ENCODE measurements around the gene CBX1. TPM values are rescaled to one million over a fixed set of nuclear protein-coding genes. Genes with fewer than 3 reads are reported as not detected.
A peak's percentile ranks its signal among the peaks of the same experiment; 100 is the strongest.

Gene CBX1
- total and polyA plus RNA-seq, 5 donors: 29.2 to 37.9 (median 33.2) TPM

- no peaks in the 10 kb centered on the region for H3K9me3 ChIP-seq (ENCODE audit: control insufficient read depth, low read length)
- no peaks in the 10 kb centered on the region for H3K27me3 ChIP-seq (ENCODE audit: control insufficient read depth, insufficient read depth)
- under 1% methylated on average over 56 of the region's 56 CpGs for WGBS
- intact Hi-C loops (cut with DNase I): loop anchor here in 3 of 4 donors (2.0 to 10.0 kb wide), 6 partner anchors 47 to 590 kb away; partner anchors contain the start of genes CBX1 (in 1 of the 3), HOXB7 (in 1 of the 3), HOXB8 (in 1 of the 3) and SNX11 (in 1 of the 3)
- peak; percentile 92 for ATAC-seq
- H3K27ac ChIP-seq (ENCODE audit: low read length): peak overlapping the region; percentile 59
- peak overlapping the region; percentile 30 for H3K4me3 ChIP-seq (ENCODE audit: low read length)
- peak; percentile 98 to 100 (median 99) for DNase-seq
- peaks cover 6% of the 10 kb centered on the region for H3K4me1 ChIP-seq (ENCODE audit: control insufficient read depth, insufficient read depth, low read length)
Measured at GRCh38 chr17:48025040-48025903, 76.0 kb downstream of the CBX1 start.

- peak; percentile 69 to 88 (median 82) for DNase-seq
- under 1% methylated on average over 54 of the region's 54 CpGs for WGBS
- Histone ChIP-seq H3K4me3 (ENCODE audit: low read length) (peak overlapping the region; percentile 13), H3K9me3 (ENCODE audit: control insufficient read depth, low read length) (no peaks in the 10 kb centered on the region), H3K4me1 (ENCODE audit: control insufficient read depth, insufficient read depth, low read length) (peaks cover 6% of the 10 kb centered on the region), H3K27ac (ENCODE audit: low read length) (peak overlapping the region; percentile 2), H3K27me3 (ENCODE audit: control insufficient read depth, insufficient read depth) (no peaks in the 10 kb centered on the region)
- intact Hi-C loops (cut with DNase I): loop anchor here in 3 of 4 donors (2.0 to 10.0 kb wide), 6 partner anchors 48 to 590 kb away; partner anchors contain the start of genes CBX1 (in 1 of the 3), HOXB7 (in 1 of the 3), HOXB8 (in 1 of the 3) and SNX11 (in 1 of the 3)
- ATAC-seq: peak; percentile 12 to 36
Measured at GRCh38 chr17:48024149-48025039, 76.9 kb downstream of the CBX1 start.

- intact Hi-C loops (cut with DNase I): loop anchor here in 3 of 4 donors (2.0 to 10.0 kb wide), 3 partner anchors 81 to 591 kb away; partner anchors contain the start of genes CBX1 (in 1 of the 3), HOXB7 (in 1 of the 3), HOXB8 (in 1 of the 3) and SNX11 (in 1 of the 3)
- H3K27me3 ChIP-seq (ENCODE audit: control insufficient read depth, insufficient read depth): no peaks in the 10 kb centered on the region
- H3K4me1 ChIP-seq (ENCODE audit: control insufficient read depth, insufficient read depth, low read length): peaks cover 6% of the 10 kb centered on the region
- WGBS: under 1% methylated on average over 54 of the region's 54 CpGs
- H3K4me3 ChIP-seq (ENCODE audit: low read length): peak overlapping the region; percentile 13
- ATAC-seq (peak; percentile 52 to 60), DNase-seq (peak; percentile 84 to 95 (median 94))
- no peaks in the 10 kb centered on the region for H3K9me3 ChIP-seq (ENCODE audit: control insufficient read depth, low read length)
- peak overlapping the region; percentile 48 for H3K27ac ChIP-seq (ENCODE audit: low read length)
Measured at GRCh38 chr17:48023400-48024148, 77.7 kb downstream of the CBX1 start.

- WGBS: 60% methylated on average over 6 of the region's 6 CpGs
Measured at GRCh38 chr17:48022901-48023300, 78.4 kb downstream of the CBX1 start.

GRCh38 chr17:48021934-48022333 lies 79.3 kb downstream of the CBX1 start:
- Histone ChIP-seq H3K27ac (ENCODE audit: low read length) (no peak overlapping the region), H3K9me3 (ENCODE audit: control insufficient read depth, low read length) (no peaks in the 10 kb centered on the region), H3K4me3 (ENCODE audit: low read length) (no peak overlapping the region), H3K4me1 (ENCODE audit: control insufficient read depth, insufficient read depth, low read length) (peaks cover 6% of the 10 kb centered on the region), H3K27me3 (ENCODE audit: control insufficient read depth, insufficient read depth) (no peaks in the 10 kb centered on the region)
- intact Hi-C loops (cut with DNase I): loop anchor here in 2 of 4 donors (10.0 kb wide), 2 partner anchors 83 to 593 kb away; partner anchors contain the start of genes CBX1 (in 1 of the 2), HOXB7 (in 1 of the 2), HOXB8 (in 1 of the 2) and SNX11 (in 1 of the 2)
- ATAC-seq: no peak
- WGBS: 59% methylated on average over 5 of the region's 5 CpGs
- no peak for DNase-seq

More at GRCh38 chr17:48022901-48023300, 78.4 kb downstream of the CBX1 start:
- no peak for ATAC-seq
- peaks cover 6% of the 10 kb centered on the region for H3K4me1 ChIP-seq (ENCODE audit: control insufficient read depth, insufficient read depth, low read length)
- no peak overlapping the region for H3K27ac ChIP-seq (ENCODE audit: low read length)
- no peaks in the 10 kb centered on the region for H3K9me3 ChIP-seq (ENCODE audit: control insufficient read depth, low read length)
- intact Hi-C loops (cut with DNase I): loop anchor here in 2 of 4 donors (10.0 kb wide), 2 partner anchors 82 to 592 kb away; partner anchors contain the start of genes CBX1 (in 1 of the 2), HOXB7 (in 1 of the 2), HOXB8 (in 1 of the 2) and SNX11 (in 1 of the 2)
- H3K4me3 ChIP-seq (ENCODE audit: low read length): no peak overlapping the region
- no peaks in the 10 kb centered on the region for H3K27me3 ChIP-seq (ENCODE audit: control insufficient read depth, insufficient read depth)
- no peak for DNase-seq

Small RNA genes lying within 50 kb of the gene (microRNA-seq; reads per million reads assigned to microRNA genes)
- 1,060 to 3,165 reads per million in 2 donors for gene MIR152

Other genes starting within 250 kb of the CBX1 start
- gene SP2, start 205.2 kb downstream of the CBX1 start, total RNA-seq: 10 to 100 TPM; 15.8 to 20.6 (median 17.9) TPM
- 11.4 TPM for gene SP2, start 205.2 kb downstream of the CBX1 start, polyA plus RNA-seq
- 10 to 100 TPM; 23.9 to 29.9 (median 26.0) TPM for gene PNPO, start 159.9 kb downstream of the CBX1 start, total RNA-seq
- gene PNPO, start 159.9 kb downstream of the CBX1 start, polyA plus RNA-seq: 16.1 TPM
- gene PRR15L, start 143.6 kb downstream of the CBX1 start, total RNA-seq: not detected
- not detected for gene PRR15L, start 143.6 kb downstream of the CBX1 start, polyA plus RNA-seq
- gene CDK5RAP3, start 130.4 kb downstream of the CBX1 start, total RNA-seq: 10 to 100 TPM; 56.8 to 66.8 (median 64.9) TPM
- gene CDK5RAP3, start 130.4 kb downstream of the CBX1 start, polyA plus RNA-seq: 54.3 TPM
- gene COPZ2, start 63.7 kb downstream of the CBX1 start, total RNA-seq: 10 to 100 TPM; 51.8 to 74.8 (median 68.4) TPM
- 55.4 TPM for gene COPZ2, start 63.7 kb downstream of the CBX1 start, polyA plus RNA-seq
- gene NFE2L1, start 53.1 kb downstream of the CBX1 start, total RNA-seq: 100 to 1,000 TPM; 603 to 811 (median 785) TPM
- 661 TPM for gene NFE2L1, start 53.1 kb downstream of the CBX1 start, polyA plus RNA-seq
- gene SNX11, start 6.3 kb upstream of the CBX1 start, total RNA-seq: 10 to 100 TPM; 10.4 to 16.6 (median 13.2) TPM
- 7.5 TPM for gene SNX11, start 6.3 kb upstream of the CBX1 start, polyA plus RNA-seq

Data from right cardiac atrium (tissue), 5 donors.